Gastroesophageal sphincter (tissue), 4 donors: ENCODE measurements around the gene ARMC7. TPM values are rescaled to one million over a fixed set of nuclear protein-coding genes. Genes with fewer than 3 reads are reported as not detected.
A peak's percentile ranks its signal among the peaks of the same experiment; 100 is the strongest.
"Not testable (repeated sequence)": the region's sequence is repeated elsewhere in the genome, so short reads cannot be mapped to it uniquely, and the experiment has no call there.

Source experiments
- ATAC-seq: fragments of 150-250 bp; one replicate; pipeline ENCODE4 v1.9.1; 2016; ENCODE audit warnings: mild to moderate bottlenecking, moderate library complexity
- H3K27ac ChIP-seq, 4 donors: fragments of 200-600 bp; sonication (generic) in 3 of 4; 1 replicate in 3 of 4; 2 replicates in 1 of 4; pipeline ENCODE4 v1.5.1; 2016 to 2019
- H3K27me3 ChIP-seq: fragments of 200-600 bp; sonication (generic); one replicate; pipeline ENCODE4 v1.5.1; 2019
- H3K36me3 ChIP-seq, 2 donors: fragments of 200-600 bp; sonication (generic); one replicate each; pipeline ENCODE4 v1.5.1; 2019; ENCODE audit warnings: control low read depth in 1 of 2
- H3K4me1 ChIP-seq, 3 donors: fragments of 200-600 bp; sonication (generic); 1 replicate in 2 of 3; 2 replicates in 1 of 3; pipeline ENCODE4 v1.5.1; 2016 to 2019; ENCODE audit warnings: control low read depth in 2 of 3
- H3K4me3 ChIP-seq, 2 donors: fragments of 200-600 bp; sonication (generic); one replicate each; pipeline ENCODE4 v1.5.1; 2019; ENCODE audit warnings: mild to moderate bottlenecking in 1 of 2, moderate library complexity in 1 of 2
- H3K9me3 ChIP-seq, 3 donors: fragments of 200-600 bp; sonication (generic); one replicate each; pipeline ENCODE4 v1.5.1; 2017 to 2019; ENCODE audit warnings: control low read depth in 2 of 3
- EP300 ChIP-seq: sonication (generic); formaldehyde crosslinking; IDR thresholded peaks from one replicate; pipeline ENCODE4 v1.6.1; 2017; ENCODE audit warnings: antibody characterized with exemption, mild to moderate bottlenecking
- POLR2A ChIP-seq, 2 donors: fragments of 450-650 bp; IDR thresholded peaks; one replicate each; pipeline ENCODE4 v1.6.1; 2017; ENCODE audit warnings: antibody characterized with exemption in 2 of 2, mild to moderate bottlenecking in 2 of 2, moderate library complexity in 1 of 2
- POLR2AphosphoS5 ChIP-seq: sonication (generic); formaldehyde crosslinking; IDR thresholded peaks from one replicate; pipeline ENCODE4 v1.6.1; 2017; ENCODE audit warnings: antibody characterized with exemption
- WGBS, 2 donors: methylation state at CpG; one replicate each; pipeline ENCODE4 v1.1.5; 2018; ENCODE audit warnings: low coverage in 1 of 2; 5-methylcytosine and 5-hydroxymethylcytosine counted together
- total RNA-seq, 4 donors: library from RNA; depleted of rRNA; stranded (reverse); fragments of >200 nt; gene quantifications; one replicate each; pipeline ENCODE4 v1.1.0, GENCODE V29; 2016
- TF ChIP-seq, protein P1 (sequence below), 4 experiments: fragments of 200-600 bp in 2 of 4; fragments of 450-650 bp in 2 of 4; sonication (generic) in 1 of 4; IDR thresholded peaks; one replicate each; pipeline ENCODE4 v1.5.1; 2017 to 2019; ENCODE audit warnings: antibody characterized with exemption in 4 of 4, mild to moderate bottlenecking in 2 of 4, moderate library complexity in 2 of 4

ARMC7 gene
- total RNA-seq, 4 donors from 2014 or later: 2.4 to 6.1 (median 3.9) TPM

DNA sequence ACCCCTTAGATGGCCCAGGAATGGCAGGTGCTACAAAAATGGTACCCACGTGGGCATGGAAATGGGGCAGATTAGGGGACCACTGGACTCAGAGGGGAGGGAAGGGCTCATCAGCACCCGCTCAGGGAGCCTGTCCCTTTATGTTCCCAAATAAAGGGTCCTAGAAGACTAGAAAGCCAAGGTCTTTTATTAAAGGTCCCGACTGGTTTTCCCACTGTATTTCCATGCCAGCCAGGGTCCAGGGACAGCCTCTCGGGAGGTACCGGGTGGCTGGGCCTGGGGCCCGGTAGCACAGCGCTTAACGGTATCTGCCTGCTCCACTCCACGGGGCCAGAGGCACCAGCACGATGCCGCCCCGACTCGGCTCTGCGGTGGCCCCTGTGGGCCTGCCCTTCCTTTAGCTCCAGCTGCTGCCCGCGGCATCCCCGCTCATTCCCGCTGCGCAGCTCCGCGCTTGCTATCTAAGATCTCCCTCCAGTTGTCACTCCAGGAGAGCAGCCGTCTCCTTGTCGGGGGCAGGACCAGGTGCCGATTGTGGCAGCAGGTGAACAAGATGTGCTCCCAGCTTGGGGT lies 20.4 kb downstream of the ARMC7 start:
- Histone ChIP-seq H3K27me3 (no peaks in the 10 kb centered on the region), H3K27ac (peak overlapping the region in 3 of 4 donors; percentile 87 to 90 (median 89)), H3K4me3 (peak overlapping the region in 1 of 2 donors; percentile 88), H3K36me3 (peaks cover 0 to 20% of the 10 kb centered on the region in 2 donors), H3K9me3 (no peaks in the 10 kb centered on the region), H3K4me1 (peaks cover 0 to 23% (median 5%) of the 10 kb centered on the region in 3 donors)
- WGBS, 2 donors: 34 to 74% methylated on average over 3 to 9 of the region's 24 CpGs
- ATAC-seq: no peak
- TF ChIP-seq EP300: no peak
- no peak for TF ChIP-seq POLR2A (IDR thresholded peaks at IDR 0.05)
- TF ChIP-seq POLR2AphosphoS5: no peak
- TF ChIP-seq, protein P1, sequence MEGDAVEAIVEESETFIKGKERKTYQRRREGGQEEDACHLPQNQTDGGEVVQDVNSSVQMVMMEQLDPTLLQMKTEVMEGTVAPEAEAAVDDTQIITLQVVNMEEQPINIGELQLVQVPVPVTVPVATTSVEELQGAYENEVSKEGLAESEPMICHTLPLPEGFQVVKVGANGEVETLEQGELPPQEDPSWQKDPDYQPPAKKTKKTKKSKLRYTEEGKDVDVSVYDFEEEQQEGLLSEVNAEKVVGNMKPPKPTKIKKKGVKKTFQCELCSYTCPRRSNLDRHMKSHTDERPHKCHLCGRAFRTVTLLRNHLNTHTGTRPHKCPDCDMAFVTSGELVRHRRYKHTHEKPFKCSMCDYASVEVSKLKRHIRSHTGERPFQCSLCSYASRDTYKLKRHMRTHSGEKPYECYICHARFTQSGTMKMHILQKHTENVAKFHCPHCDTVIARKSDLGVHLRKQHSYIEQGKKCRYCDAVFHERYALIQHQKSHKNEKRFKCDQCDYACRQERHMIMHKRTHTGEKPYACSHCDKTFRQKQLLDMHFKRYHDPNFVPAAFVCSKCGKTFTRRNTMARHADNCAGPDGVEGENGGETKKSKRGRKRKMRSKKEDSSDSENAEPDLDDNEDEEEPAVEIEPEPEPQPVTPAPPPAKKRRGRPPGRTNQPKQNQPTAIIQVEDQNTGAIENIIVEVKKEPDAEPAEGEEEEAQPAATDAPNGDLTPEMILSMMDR (IDR thresholded peaks at IDR 0.05): no peak

DNA sequence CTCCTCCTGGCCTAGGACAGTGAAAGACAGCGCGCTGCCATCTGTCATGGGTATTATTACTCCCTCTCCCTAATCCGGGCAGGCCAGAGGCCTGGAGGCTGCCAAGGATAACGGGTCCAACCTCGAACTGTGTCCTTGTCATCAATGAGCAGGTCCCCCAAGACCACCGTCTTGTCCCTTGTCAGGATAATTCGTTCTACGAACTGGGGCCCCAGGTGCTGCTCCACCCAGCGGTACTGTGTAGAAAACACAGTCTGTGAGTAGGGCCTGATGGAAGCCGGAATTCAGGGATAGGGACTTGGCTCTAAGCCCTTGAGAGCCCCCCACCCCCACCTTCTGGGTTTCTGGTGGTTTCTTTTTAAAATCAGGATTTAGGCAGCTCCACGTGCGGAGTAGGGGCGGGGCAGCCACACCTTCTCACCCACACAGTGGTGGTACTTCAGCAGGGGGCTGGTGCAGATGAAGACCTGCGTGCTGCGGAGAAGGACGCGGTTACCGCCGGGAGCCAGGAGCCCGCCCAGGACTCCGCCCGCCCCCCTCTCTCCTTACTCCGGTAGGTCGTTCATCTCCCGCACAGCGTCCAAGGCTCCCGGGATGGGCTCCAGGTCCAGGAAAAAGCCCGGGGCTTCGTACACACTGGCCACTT lies 21.0 kb downstream of the ARMC7 start:
- H3K4me3 ChIP-seq: peak overlapping the region; percentile 59 to 88
- peaks cover 0 to 20% of the 10 kb centered on the region in 2 donors for H3K36me3 ChIP-seq
- H3K27ac ChIP-seq: peak overlapping the region; percentile 59 to 90 (median 88)
- H3K9me3 ChIP-seq: no peaks in the 10 kb centered on the region
- ATAC-seq: peak; percentile 51
- 30 to 41% methylated on average over 3 to 6 of the region's 29 CpGs for WGBS, 2 donors
- H3K4me1 ChIP-seq: peaks cover 0 to 23% (median 5%) of the 10 kb centered on the region in 3 donors
- no peaks in the 10 kb centered on the region for H3K27me3 ChIP-seq
- TF ChIP-seq, protein P1 (IDR thresholded peaks at IDR 0.05): peak in 3 of 4 experiments; percentile 35 to 57 (median 45)
- TF ChIP-seq POLR2A (IDR thresholded peaks at IDR 0.05) (no peak), EP300 (no peak)

DNA sequence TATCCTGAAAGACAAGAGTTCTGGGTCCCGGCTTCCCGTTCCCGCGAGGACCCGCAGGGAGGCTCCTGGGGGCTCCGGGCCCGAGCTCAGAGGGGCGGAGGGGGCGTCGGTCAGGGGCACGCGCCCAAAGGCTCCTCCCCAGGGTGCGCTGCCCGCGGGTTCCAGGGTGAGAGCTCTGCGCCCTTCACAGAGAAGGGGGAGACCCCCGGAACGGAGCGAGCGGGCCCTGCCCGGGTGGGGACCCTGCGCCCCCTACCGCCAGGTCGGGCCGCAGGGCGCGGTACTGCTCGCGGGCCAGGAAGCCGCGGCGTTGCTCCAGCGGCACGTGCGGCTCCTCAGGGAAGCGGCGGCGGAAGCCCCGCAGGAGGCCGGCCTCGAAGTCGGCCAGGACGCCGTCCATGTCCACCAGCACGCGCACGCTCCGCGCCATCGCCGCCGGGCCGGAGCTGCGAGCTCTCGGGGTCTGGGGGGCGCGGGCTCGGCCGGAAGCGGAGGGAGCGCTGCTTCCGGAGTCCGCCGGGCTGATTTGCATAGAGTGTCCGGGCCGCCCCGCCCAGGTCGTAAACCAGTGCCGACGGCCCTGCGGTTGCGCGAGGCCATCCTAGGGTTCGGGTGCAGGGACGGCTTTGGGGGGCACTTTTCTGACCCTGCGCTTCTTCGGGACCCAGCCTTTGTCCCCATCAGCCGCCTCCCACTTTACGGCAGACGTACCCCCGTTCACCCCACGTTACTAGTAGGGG lies 21.7 kb downstream of the ARMC7 start, which contains the start of gene NT5C:
Gene NT5C (minus strand): TSS at position 465 of the 740 bp plus-strand sequence. CDS start 35 bp downstream, at position 430.
- Histone ChIP-seq H3K4me3 (peak within 1 kb of the TSS; percentile 59 to 88), H3K27ac (peak within 1 kb of the TSS; percentile 59 to 90 (median 88)), H3K4me1 (peaks cover 0 to 23% (median 5%) of the 10 kb centered on the region in 3 donors), H3K27me3 (no peaks in the 10 kb centered on the region), H3K36me3 (peaks cover 0 to 20% of the 10 kb centered on the region in 2 donors), H3K9me3 (no peaks in the 10 kb centered on the region)
- 0% methylated on average over 5 of the region's 82 CpGs; no CpG with 5 or more reads in 1 of the 2 donors for WGBS, 2 donors
- ATAC-seq: peak; percentile 93
- TF ChIP-seq EP300 (no peak), POLR2AphosphoS5 (peak; percentile 21), POLR2A (IDR thresholded peaks at IDR 0.05) (peak; percentile 63 to 73)
- TF ChIP-seq, protein P1 (IDR thresholded peaks at IDR 0.05): peak in 3 of 4 experiments; percentile 70 to 88 (median 78)

DNA sequence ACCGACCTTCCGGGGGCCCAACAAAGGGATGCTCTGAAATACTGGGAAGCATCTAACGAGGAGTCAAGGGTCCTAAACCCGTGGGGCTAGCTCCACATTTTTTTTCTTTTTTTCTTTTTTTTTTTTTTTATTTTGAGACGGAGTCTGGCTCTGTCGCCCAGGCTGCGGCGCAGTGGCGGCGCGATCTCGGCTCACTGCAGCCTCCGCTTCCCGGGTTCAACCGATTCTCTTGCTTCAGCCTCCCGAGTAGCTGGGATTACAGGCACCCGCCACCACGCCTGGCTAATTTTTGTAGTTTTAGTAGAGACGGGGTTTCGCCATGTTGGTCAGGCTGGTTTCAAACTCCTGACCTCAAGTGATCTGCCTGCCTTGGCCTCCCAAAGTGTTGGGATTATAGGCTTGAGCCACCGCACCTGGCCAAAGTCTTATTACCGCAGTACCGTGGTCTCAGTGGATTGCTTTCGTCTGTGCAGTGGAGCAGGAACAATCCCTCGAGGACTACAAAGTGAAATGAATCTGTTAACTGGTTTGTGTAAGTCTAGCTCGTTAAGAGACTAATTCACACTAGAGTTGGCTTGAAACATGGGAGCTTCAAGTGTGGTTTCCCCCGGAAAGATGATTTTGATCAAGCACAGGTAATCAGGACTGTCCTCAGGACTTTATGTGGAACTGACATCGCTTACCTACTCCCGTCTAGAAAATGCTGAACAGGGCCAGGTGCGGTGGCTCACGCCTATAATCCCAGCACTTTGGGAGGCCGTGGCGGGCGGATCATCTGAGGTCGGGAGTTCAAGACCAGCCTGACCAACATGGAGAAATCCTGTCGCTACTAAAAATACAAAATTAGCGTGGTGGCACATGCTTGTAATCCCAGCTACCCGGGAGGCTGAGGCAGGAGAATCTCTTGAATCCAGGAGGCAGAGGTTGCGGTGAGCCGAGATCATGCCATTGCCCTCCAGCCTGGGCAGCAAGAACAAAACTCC lies 22.5 kb downstream of the ARMC7 start:
- H3K27me3 ChIP-seq, ATAC-seq, H3K9me3 ChIP-seq: not testable (repeated sequence)
- peaks cover 0 to 20% of the 10 kb centered on the region in 2 donors for H3K36me3 ChIP-seq
- H3K27ac ChIP-seq: peak overlapping the region; percentile 59 to 90 (median 88)
- H3K4me3 ChIP-seq: peak overlapping the region; percentile 59 to 88
- WGBS, 2 donors: 5 to 96% methylated on average over 4 to 18 of the region's 40 CpGs
- H3K4me1 ChIP-seq: peaks cover 0 to 23% (median 5%) of the 10 kb centered on the region in 3 donors
